ENCODE data around the gene COPZ1. TPM values are rescaled to one million over a fixed set of nuclear protein-coding genes. Genes with fewer than 3 reads are reported as not detected.

Gene COPZ1
- total RNA-seq, 1 donor from 2014 or later: 173 TPM

DNA sequence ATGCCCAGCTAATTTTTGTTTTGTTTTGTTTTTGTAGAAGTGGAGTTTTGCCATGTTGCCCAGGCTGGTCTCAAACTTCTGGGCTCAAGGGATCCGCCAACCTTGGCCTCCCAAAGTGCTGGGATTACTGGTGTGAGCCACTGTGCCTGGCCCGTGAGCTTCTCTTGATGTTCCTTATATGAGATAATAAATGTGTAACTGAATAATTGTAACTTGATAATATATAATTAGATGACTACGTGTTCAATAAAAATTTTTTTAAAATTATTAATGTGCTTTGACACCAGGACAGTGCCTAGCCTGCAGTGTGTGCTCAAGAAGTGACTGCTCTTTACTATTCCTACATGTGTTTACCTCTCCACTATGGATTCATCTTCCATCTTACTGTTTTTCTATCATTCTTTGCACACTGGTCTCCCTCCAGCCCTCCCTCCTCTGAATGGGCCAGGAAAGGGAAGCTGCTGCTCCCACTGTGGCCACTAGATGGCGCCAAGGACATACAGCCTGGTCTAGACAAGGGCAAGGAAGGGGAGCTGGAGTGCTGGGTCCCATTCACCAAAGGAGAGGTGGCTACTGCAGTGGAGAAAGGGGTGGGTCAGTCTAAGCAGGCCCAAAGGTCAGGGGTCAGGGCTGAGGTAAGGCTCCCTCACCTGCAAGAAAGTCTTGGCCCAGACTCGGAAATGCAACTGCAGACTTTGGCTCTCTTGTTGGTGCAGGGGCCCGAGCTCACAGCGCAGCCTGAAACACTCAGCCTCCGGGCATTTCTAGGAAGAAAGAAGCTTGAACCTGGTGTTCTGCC is 74.3 kb downstream of the COPZ1 start:
- Mint-ChIP-seq H3K36me3 (ENCODE audit: insufficient read depth) (peaks cover 14% of the 10 kb centered on the region), H3K27ac (no peak overlapping the region), H3K27me3 (no peaks in the 10 kb centered on the region), H3K4me3 (ENCODE audit: low read depth) (no peak overlapping the region), H3K9me3 (ENCODE audit: low read depth) (no peaks in the 10 kb centered on the region), H3K4me1 (ENCODE audit: low read depth) (no peaks in the 10 kb centered on the region)
- DNase-seq (ENCODE audit: low spot score, unreplicated experiment): peak; percentile 92
- TF ChIP-seq, protein P1, sequence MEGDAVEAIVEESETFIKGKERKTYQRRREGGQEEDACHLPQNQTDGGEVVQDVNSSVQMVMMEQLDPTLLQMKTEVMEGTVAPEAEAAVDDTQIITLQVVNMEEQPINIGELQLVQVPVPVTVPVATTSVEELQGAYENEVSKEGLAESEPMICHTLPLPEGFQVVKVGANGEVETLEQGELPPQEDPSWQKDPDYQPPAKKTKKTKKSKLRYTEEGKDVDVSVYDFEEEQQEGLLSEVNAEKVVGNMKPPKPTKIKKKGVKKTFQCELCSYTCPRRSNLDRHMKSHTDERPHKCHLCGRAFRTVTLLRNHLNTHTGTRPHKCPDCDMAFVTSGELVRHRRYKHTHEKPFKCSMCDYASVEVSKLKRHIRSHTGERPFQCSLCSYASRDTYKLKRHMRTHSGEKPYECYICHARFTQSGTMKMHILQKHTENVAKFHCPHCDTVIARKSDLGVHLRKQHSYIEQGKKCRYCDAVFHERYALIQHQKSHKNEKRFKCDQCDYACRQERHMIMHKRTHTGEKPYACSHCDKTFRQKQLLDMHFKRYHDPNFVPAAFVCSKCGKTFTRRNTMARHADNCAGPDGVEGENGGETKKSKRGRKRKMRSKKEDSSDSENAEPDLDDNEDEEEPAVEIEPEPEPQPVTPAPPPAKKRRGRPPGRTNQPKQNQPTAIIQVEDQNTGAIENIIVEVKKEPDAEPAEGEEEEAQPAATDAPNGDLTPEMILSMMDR (IDR thresholded peaks at IDR 0.05; ENCODE audit: unreplicated experiment): peak; percentile 98

DNA sequence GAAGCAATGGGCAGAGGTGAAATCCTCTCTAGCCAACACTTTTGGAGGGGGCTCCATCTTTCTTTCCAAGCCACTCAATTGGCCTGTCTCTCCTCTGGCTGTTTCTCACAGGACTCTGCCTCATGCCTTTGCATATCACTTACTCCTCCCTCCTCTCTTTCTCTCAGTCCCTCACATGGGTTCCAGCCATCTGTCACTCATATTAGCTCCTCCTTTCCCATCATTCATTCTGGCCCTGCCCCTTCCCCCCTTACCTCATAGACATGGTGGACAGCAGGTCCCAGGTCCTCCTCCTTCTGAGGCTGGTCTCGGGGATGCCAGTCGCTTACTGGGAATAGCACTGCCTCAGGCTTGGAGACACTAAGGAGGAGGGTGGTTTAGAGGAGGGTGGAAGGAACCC is 76.2 kb downstream of the COPZ1 start:
- no peaks in the 10 kb centered on the region for H3K27me3 Mint-ChIP-seq
- TF ChIP-seq, protein P1 (IDR thresholded peaks at IDR 0.05; ENCODE audit: unreplicated experiment): no peak
- H3K9me3 Mint-ChIP-seq (ENCODE audit: low read depth): no peaks in the 10 kb centered on the region
- no peak overlapping the region for H3K4me3 Mint-ChIP-seq (ENCODE audit: low read depth)
- no peak overlapping the region for H3K27ac Mint-ChIP-seq
- no peak for DNase-seq (ENCODE audit: low spot score, unreplicated experiment)
- peaks cover 15% of the 10 kb centered on the region for H3K36me3 Mint-ChIP-seq (ENCODE audit: insufficient read depth)
- H3K4me1 Mint-ChIP-seq (ENCODE audit: low read depth): no peaks in the 10 kb centered on the region

Small RNA genes within 50 kb of the gene (microRNA-seq; reads per million reads assigned to microRNA genes)
- 771 reads per million, percentile 76 among the genes with 10 or more reads in this experiment for gene MIR148B (ENCODE audit: borderline number of aligned reads, unreplicated experiment)

Other genes with a start within 250 kb of the COPZ1 start
- gene SMUG1, start 136.1 kb upstream of the COPZ1 start, total RNA-seq: 53.1 and 57.6 TPM in 2 replicates
- gene CBX5, start 45.0 kb upstream of the COPZ1 start, total RNA-seq: 261 and 271 TPM in 2 replicates
- 2,514 and 2,551 TPM in 2 replicates for gene HNRNPA1, start 44.4 kb upstream of the COPZ1 start, total RNA-seq
- gene NFE2, start 24.1 kb upstream of the COPZ1 start, total RNA-seq: 17.2 and 17.9 TPM in 2 replicates
- gene GPR84, start 39.4 kb downstream of the COPZ1 start, total RNA-seq: not detected in 2 replicates
- gene ZNF385A, start 59.6 kb downstream of the COPZ1 start, total RNA-seq: 15.6 and 16.6 TPM in 2 replicates
- gene ITGA5, start 94.1 kb downstream of the COPZ1 start, total RNA-seq: 32.2 and 37.8 TPM in 2 replicates
- gene GTSF1, start 148.5 kb downstream of the COPZ1 start, total RNA-seq: not detected in 2 replicates
- not detected in 2 replicates for gene NCKAP1L, start 172.6 kb downstream of the COPZ1 start, total RNA-seq
- gene PDE1B, start 224.5 kb downstream of the COPZ1 start, total RNA-seq: 0.71 and 0.81 TPM in 2 replicates

Measured in progenitor cell of endocrine pancreas (in vitro differentiated cells).